Ectodermal cell (in vitro differentiated cells): ENCODE results near the gene TNIK.
A peak's percentile ranks its signal among the peaks of the same experiment; 100 is the strongest.
"Not testable (repeated sequence)": the region's sequence is repeated elsewhere in the genome, so short reads cannot be mapped to it uniquely, and the experiment has no call there.

Source experiments
- H3K27ac ChIP-seq: 2 replicates; pipeline ENCODE4 v1.7.0; 2013; ENCODE audit warnings: mild to moderate bottlenecking, low read depth, low read length; ENCODE audit not compliant: insufficient read depth, poor library complexity, severe bottlenecking
- H3K27me3 ChIP-seq: 2 replicates; pipeline ENCODE4 v1.7.0; 2013; ENCODE audit warnings: mild to moderate bottlenecking, low read length; ENCODE audit not compliant: insufficient read depth, control insufficient read depth, poor library complexity, severe bottlenecking
- H3K36me3 ChIP-seq: one replicate; pipeline ENCODE4 v1.7.0; 2013; ENCODE audit warnings: low read length; ENCODE audit not compliant: control insufficient read depth, insufficient read depth
- H3K4me1 ChIP-seq: one replicate; pipeline ENCODE4 v1.7.0; 2013; ENCODE audit warnings: low read length; ENCODE audit not compliant: control insufficient read depth, insufficient read depth
- H3K4me3 ChIP-seq: 2 replicates; pipeline ENCODE4 v1.7.0; 2013; ENCODE audit warnings: low read depth, low read length, control low read depth; ENCODE audit not compliant: insufficient read depth
- H3K9me3 ChIP-seq: 2 replicates; pipeline ENCODE4 v1.7.0; 2013; ENCODE audit warnings: mild to moderate bottlenecking, low read length, moderate library complexity; ENCODE audit not compliant: control insufficient read depth
- WGBS, 2 experiments: methylation state at CpG; one replicate each; pipeline ENCODE4 v1.1.7; 2013; ENCODE audit warnings: missing lambda C conversion rate in 2 of 2; 5-methylcytosine and 5-hydroxymethylcytosine counted together

TNIK gene

GRCh38 chr3:171390051-171390941, 69.9 kb downstream of the TNIK start:
- H3K27ac ChIP-seq, result no peak overlapping the region
- H3K9me3 ChIP-seq, result no peaks in the 10 kb centered on the region
- 93 to 95% methylated on average over 9 of the region's 9 CpGs for WGBS, 2 experiments
- H3K4me3 ChIP-seq, result no peak overlapping the region
- no peaks in the 10 kb centered on the region for H3K36me3 ChIP-seq
- H3K27me3 ChIP-seq, result no peaks in the 10 kb centered on the region
- H3K4me1 ChIP-seq, result peaks cover 9% of the 10 kb centered on the region

GRCh38 chr3:171389491-171389890, 70.7 kb downstream of the TNIK start:
- Histone ChIP-seq H3K4me1 (peaks cover 14% of the 10 kb centered on the region), H3K9me3 (no peaks in the 10 kb centered on the region), H3K27me3 (no peaks in the 10 kb centered on the region), H3K4me3 (no peak overlapping the region), H3K27ac (no peak overlapping the region), H3K36me3 (no peaks in the 10 kb centered on the region)
- 59 to 64% methylated on average over 3 of the region's 3 CpGs for WGBS, 2 experiments

GRCh38 chr3:171388527-171388926, 71.7 kb downstream of the TNIK start:
- H3K27me3 ChIP-seq, result no peaks in the 10 kb centered on the region
- H3K36me3 ChIP-seq, result no peaks in the 10 kb centered on the region
- H3K4me3 ChIP-seq, result no peak overlapping the region
- no peaks in the 10 kb centered on the region for H3K9me3 ChIP-seq
- no peak overlapping the region for H3K27ac ChIP-seq
- H3K4me1 ChIP-seq, result peaks cover 19% of the 10 kb centered on the region
- WGBS, 2 experiments, result 33 to 49% methylated on average over 1 of the region's 1 CpG

GRCh38 chr3:171387062-171387461, 73.1 kb downstream of the TNIK start:
- H3K27ac ChIP-seq, result no peak overlapping the region
- no peak overlapping the region for H3K4me3 ChIP-seq
- no peaks in the 10 kb centered on the region for H3K9me3 ChIP-seq
- no peaks in the 10 kb centered on the region for H3K36me3 ChIP-seq
- H3K4me1 ChIP-seq, result peaks cover 18% of the 10 kb centered on the region
- no peaks in the 10 kb centered on the region for H3K27me3 ChIP-seq

GRCh38 chr3:171385086-171385485, 75.1 kb downstream of the TNIK start:
- Histone ChIP-seq H3K36me3 (no peaks in the 10 kb centered on the region), H3K27ac (no peak overlapping the region), H3K4me3 (no peak overlapping the region), H3K27me3 (no peaks in the 10 kb centered on the region), H3K4me1 (peaks cover 18% of the 10 kb centered on the region), H3K9me3 (no peaks in the 10 kb centered on the region)
- WGBS, 2 experiments, result 41 to 52% methylated on average over 5 of the region's 5 CpGs

- Histone ChIP-seq H3K4me1 (peaks cover 18% of the 10 kb centered on the region), H3K4me3 (no peak overlapping the region), H3K9me3 (no peaks in the 10 kb centered on the region), H3K27ac (peak overlapping the region; percentile 46), H3K27me3 (no peaks in the 10 kb centered on the region), H3K36me3 (no peaks in the 10 kb centered on the region)
- WGBS, 2 experiments, result 52 to 58% methylated on average over 2 to 3 of the region's 3 CpGs
Measured at GRCh38 chr3:171384101-171384891, 75.9 kb downstream of the TNIK start.

GRCh38 chr3:171383206-171384018, 76.8 kb downstream of the TNIK start:
- H3K4me1 ChIP-seq, result peaks cover 18% of the 10 kb centered on the region
- WGBS, 2 experiments, result 43 to 53% methylated on average over 5 of the region's 5 CpGs
- H3K36me3 ChIP-seq, result no peaks in the 10 kb centered on the region
- H3K27me3 ChIP-seq, result no peaks in the 10 kb centered on the region
- H3K4me3 ChIP-seq, result no peak overlapping the region
- peak overlapping the region; percentile 46 for H3K27ac ChIP-seq
- H3K9me3 ChIP-seq, result no peaks in the 10 kb centered on the region

GRCh38 chr3:171382347-171382746, 77.9 kb downstream of the TNIK start:
- H3K27me3 ChIP-seq, H3K9me3 ChIP-seq, H3K4me3 ChIP-seq, H3K36me3 ChIP-seq, H3K27ac ChIP-seq: not testable (repeated sequence)
- H3K4me1 ChIP-seq, result peaks cover 18% of the 10 kb centered on the region
- 85 to 88% methylated on average over 4 of the region's 4 CpGs for WGBS, 2 experiments

GRCh38 chr3:171380711-171381425, 79.3 kb downstream of the TNIK start:
- no peaks in the 10 kb centered on the region for H3K9me3 ChIP-seq
- peaks cover 18% of the 10 kb centered on the region for H3K4me1 ChIP-seq
- 62 to 65% methylated on average over 3 of the region's 3 CpGs for WGBS, 2 experiments
- H3K4me3 ChIP-seq, result no peak overlapping the region
- H3K27ac ChIP-seq, result no peak overlapping the region
- H3K36me3 ChIP-seq, result no peaks in the 10 kb centered on the region
- H3K27me3 ChIP-seq, result no peaks in the 10 kb centered on the region
